ES-I3 (cell line): ENCODE results near the gene ZBTB32.
"Not testable (repeated sequence)": the region's sequence is repeated elsewhere in the genome, so short reads cannot be mapped to it uniquely, and the experiment has no call there.

Experiments used
- H3K36me3 ChIP-seq: 2 replicates; pipeline ENCODE4 v1.6.1; 2013; ENCODE audit warnings: mild to moderate bottlenecking, low read length, control low read depth, moderate library complexity; ENCODE audit not compliant: insufficient read depth
- H3K4me1 ChIP-seq: 2 replicates; pipeline ENCODE4 v1.6.1; 2013; ENCODE audit warnings: mild to moderate bottlenecking, control low read depth, low read length; ENCODE audit not compliant: insufficient read depth
- H3K9ac ChIP-seq: 2 replicates; pipeline ENCODE4 v1.6.1; 2013; ENCODE audit warnings: low read depth, mild to moderate bottlenecking, low read length, moderate library complexity
- H3K9me3 ChIP-seq: 2 replicates; pipeline ENCODE4 v1.6.1; 2013; ENCODE audit warnings: mild to moderate bottlenecking, low read length, moderate library complexity; ENCODE audit not compliant: control insufficient read depth, insufficient read depth

The ZBTB32 gene

GRCh38 chr19:35720648-35721047, 16.3 kb downstream of the ZBTB32 start:
- H3K4me1 ChIP-seq, result no peaks in the 10 kb centered on the region; the same call in 1 of the 2 replicates
- H3K9me3 ChIP-seq, result no peaks in the 10 kb centered on the region
- H3K36me3 ChIP-seq, result peaks cover 14% of the 10 kb centered on the region; the same call in 1 of the 2 replicates

GRCh38 chr19:35721374-35721773, 17.0 kb downstream of the ZBTB32 start:
- Histone ChIP-seq H3K9me3 (no peaks in the 10 kb centered on the region), H3K4me1 (no peaks in the 10 kb centered on the region; the same call in 1 of the 2 replicates), H3K9ac (no peak overlapping the region), H3K36me3 (peaks cover 15% of the 10 kb centered on the region)

More at GRCh38 chr19:35720648-35721047, 16.3 kb downstream of the ZBTB32 start:
- no peak overlapping the region for H3K9ac ChIP-seq

- Histone ChIP-seq H3K9ac (no peak overlapping the region), H3K36me3 (peaks cover 16% of the 10 kb centered on the region), H3K9me3 (no peaks in the 10 kb centered on the region), H3K4me1 (no peaks in the 10 kb centered on the region; the same call in 1 of the 2 replicates)
Observed at GRCh38 chr19:35722461-35722860, 18.1 kb downstream of the ZBTB32 start.

GRCh38 chr19:35722897-35723296, 18.5 kb downstream of the ZBTB32 start:
- Histone ChIP-seq H3K9ac (no peak overlapping the region), H3K36me3 (peaks cover 16% of the 10 kb centered on the region), H3K4me1 (no peaks in the 10 kb centered on the region; the same call in 1 of the 2 replicates), H3K9me3 (no peaks in the 10 kb centered on the region)

GRCh38 chr19:35723671-35724070, 19.3 kb downstream of the ZBTB32 start:
- H3K9ac ChIP-seq, result no peak overlapping the region
- H3K9me3 ChIP-seq, result no peaks in the 10 kb centered on the region
- peaks cover 16% of the 10 kb centered on the region for H3K36me3 ChIP-seq
- H3K4me1 ChIP-seq, result no peaks in the 10 kb centered on the region; the same call in 1 of the 2 replicates

- peaks cover 16% of the 10 kb centered on the region for H3K36me3 ChIP-seq
- H3K9ac ChIP-seq, H3K9me3 ChIP-seq, H3K4me1 ChIP-seq: not testable (repeated sequence)
Observed at GRCh38 chr19:35724132-35724531, 19.8 kb downstream of the ZBTB32 start.

GRCh38 chr19:35724560-35724959, 20.2 kb downstream of the ZBTB32 start:
- H3K36me3 ChIP-seq, result peaks cover 16% of the 10 kb centered on the region

GRCh38 chr19:35725216-35725861, 21.0 kb downstream of the ZBTB32 start:
- Histone ChIP-seq H3K9ac (no peak overlapping the region), H3K9me3 (no peaks in the 10 kb centered on the region), H3K4me1 (no peaks in the 10 kb centered on the region), H3K36me3 (peaks cover 16% of the 10 kb centered on the region)

More at GRCh38 chr19:35724560-35724959, 20.2 kb downstream of the ZBTB32 start:
- no peaks in the 10 kb centered on the region for H3K4me1 ChIP-seq
- no peak overlapping the region for H3K9ac ChIP-seq
- H3K9me3 ChIP-seq, result no peaks in the 10 kb centered on the region

GRCh38 chr19:35727053-35727955, 22.9 kb downstream of the ZBTB32 start:
- no peak overlapping the region for H3K9ac ChIP-seq
- no peaks in the 10 kb centered on the region for H3K4me1 ChIP-seq
- peaks cover 23% of the 10 kb centered on the region for H3K36me3 ChIP-seq
- H3K9me3 ChIP-seq, result no peaks in the 10 kb centered on the region

GRCh38 chr19:35727956-35728706, 23.8 kb downstream of the ZBTB32 start:
- Histone ChIP-seq H3K9ac (no peak overlapping the region), H3K36me3 (peaks cover 22% of the 10 kb centered on the region), H3K4me1 (no peaks in the 10 kb centered on the region), H3K9me3 (no peaks in the 10 kb centered on the region)

GRCh38 chr19:35729021-35729420, 24.7 kb downstream of the ZBTB32 start:
- no peak overlapping the region for H3K9ac ChIP-seq
- no peaks in the 10 kb centered on the region for H3K4me1 ChIP-seq
- no peaks in the 10 kb centered on the region for H3K9me3 ChIP-seq
- H3K36me3 ChIP-seq, result peaks cover 22% of the 10 kb centered on the region

- Histone ChIP-seq H3K9ac (no peak overlapping the region), H3K36me3 (peaks cover 21% of the 10 kb centered on the region), H3K9me3 (no peaks in the 10 kb centered on the region), H3K4me1 (no peaks in the 10 kb centered on the region)
Observed at GRCh38 chr19:35729763-35730162, 25.4 kb downstream of the ZBTB32 start.

- Histone ChIP-seq H3K4me1 (no peaks in the 10 kb centered on the region), H3K36me3 (peaks cover 16% of the 10 kb centered on the region), H3K9me3 (no peaks in the 10 kb centered on the region), H3K9ac (no peak overlapping the region)
Observed at GRCh38 chr19:35730326-35730725, 26.0 kb downstream of the ZBTB32 start.

- Histone ChIP-seq H3K36me3 (peaks cover 15% of the 10 kb centered on the region), H3K9me3 (no peaks in the 10 kb centered on the region), H3K9ac (no peak overlapping the region)
Observed at GRCh38 chr19:35731353-35731752, 27.0 kb downstream of the ZBTB32 start.

More at GRCh38 chr19:35731353-35731752, 27.0 kb downstream of the ZBTB32 start:
- no peaks in the 10 kb centered on the region for H3K4me1 ChIP-seq
